Measurements from ENCODE around the gene RFC3. TPM values are rescaled to one million over a fixed set of nuclear protein-coding genes. Genes with fewer than 3 reads are reported as not detected.
A peak's percentile ranks its signal among the peaks of the same experiment; 100 is the strongest.

The RFC3 gene
- total RNA-seq, 4 donors from 2014 or later, result 3.0 to 7.6 (median 4.0) TPM

DNA sequence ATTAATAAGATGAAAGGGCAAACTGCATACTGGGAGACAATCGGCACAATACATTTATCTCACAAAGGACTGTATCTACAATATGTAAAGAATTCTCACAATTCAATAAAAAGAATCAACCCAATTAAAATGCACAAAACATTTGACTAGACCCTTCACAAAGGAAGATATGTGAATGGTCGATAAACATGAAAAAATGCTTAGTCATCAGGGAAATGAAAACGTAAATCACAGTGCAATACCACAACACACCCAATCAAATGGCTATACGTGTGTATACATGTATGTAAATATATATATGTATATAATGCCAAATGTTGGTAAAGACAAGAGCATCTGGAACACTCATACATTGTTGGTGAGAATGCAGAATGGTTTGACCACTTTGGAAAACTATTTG lies 21.9 kb upstream of the RFC3 start:
- Histone ChIP-seq H3K27ac (no peak overlapping the region), H3K36me3 (no peaks in the 10 kb centered on the region), H3K27me3 (no peaks in the 10 kb centered on the region), H3K9me3 (no peaks in the 10 kb centered on the region), H3K4me3 (no peak overlapping the region), H3K4me1 (peaks cover 0 to 37% (median 7%) of the 10 kb centered on the region in 3 donors)
- 85 to 87% methylated on average over 3 to 4 of the region's 4 CpGs for WGBS, 2 donors (ENCODE audit: low coverage in 1 of 2)
- TF ChIP-seq, protein P1, sequence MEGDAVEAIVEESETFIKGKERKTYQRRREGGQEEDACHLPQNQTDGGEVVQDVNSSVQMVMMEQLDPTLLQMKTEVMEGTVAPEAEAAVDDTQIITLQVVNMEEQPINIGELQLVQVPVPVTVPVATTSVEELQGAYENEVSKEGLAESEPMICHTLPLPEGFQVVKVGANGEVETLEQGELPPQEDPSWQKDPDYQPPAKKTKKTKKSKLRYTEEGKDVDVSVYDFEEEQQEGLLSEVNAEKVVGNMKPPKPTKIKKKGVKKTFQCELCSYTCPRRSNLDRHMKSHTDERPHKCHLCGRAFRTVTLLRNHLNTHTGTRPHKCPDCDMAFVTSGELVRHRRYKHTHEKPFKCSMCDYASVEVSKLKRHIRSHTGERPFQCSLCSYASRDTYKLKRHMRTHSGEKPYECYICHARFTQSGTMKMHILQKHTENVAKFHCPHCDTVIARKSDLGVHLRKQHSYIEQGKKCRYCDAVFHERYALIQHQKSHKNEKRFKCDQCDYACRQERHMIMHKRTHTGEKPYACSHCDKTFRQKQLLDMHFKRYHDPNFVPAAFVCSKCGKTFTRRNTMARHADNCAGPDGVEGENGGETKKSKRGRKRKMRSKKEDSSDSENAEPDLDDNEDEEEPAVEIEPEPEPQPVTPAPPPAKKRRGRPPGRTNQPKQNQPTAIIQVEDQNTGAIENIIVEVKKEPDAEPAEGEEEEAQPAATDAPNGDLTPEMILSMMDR (IDR thresholded peaks at IDR 0.05), result no peak
- no peak for TF ChIP-seq POLR2A (IDR thresholded peaks at IDR 0.05)
- no peak for TF ChIP-seq POLR2AphosphoS5 (IDR thresholded peaks at IDR 0.05)
- TF ChIP-seq EP300 (IDR thresholded peaks at IDR 0.05), result no peak
- ATAC-seq, result no peak

- H3K36me3 ChIP-seq, result no peaks in the 10 kb centered on the region
- peak; percentile 71 for ATAC-seq
- TF ChIP-seq POLR2A (IDR thresholded peaks at IDR 0.05) (no peak), POLR2AphosphoS5 (IDR thresholded peaks at IDR 0.05) (peak; percentile 53)
- peak overlapping the region; percentile 41 to 70 for H3K4me3 ChIP-seq
- no peaks in the 10 kb centered on the region for H3K27me3 ChIP-seq
- H3K27ac ChIP-seq, result peak overlapping the region; percentile 71 to 85 (median 82)
- no peaks in the 10 kb centered on the region for H3K9me3 ChIP-seq
- WGBS, 2 donors (ENCODE audit: low coverage in 1 of 2), result 5 to 22% methylated on average over 5 to 7 of the region's 7 CpGs
- H3K4me1 ChIP-seq, result peaks cover 0 to 37% (median 7%) of the 10 kb centered on the region in 3 donors
Measured at GRCh38 chr13:33797622-33798021, 20.3 kb upstream of the RFC3 start.

GRCh38 chr13:33798023-33798422 lies 19.9 kb upstream of the RFC3 start:
- 25 to 68% methylated on average over 1 to 3 of the region's 3 CpGs for WGBS, 2 donors (ENCODE audit: low coverage in 1 of 2)
- no peaks in the 10 kb centered on the region for H3K27me3 ChIP-seq
- H3K9me3 ChIP-seq, result no peaks in the 10 kb centered on the region
- H3K27ac ChIP-seq, result peak overlapping the region; percentile 71 to 85 (median 82)
- H3K36me3 ChIP-seq, result no peaks in the 10 kb centered on the region
- H3K4me3 ChIP-seq, result peak overlapping the region; percentile 41 to 70
- ATAC-seq, result no peak
- TF ChIP-seq EP300 (IDR thresholded peaks at IDR 0.05), result no peak
- peaks cover 0 to 37% (median 7%) of the 10 kb centered on the region in 3 donors for H3K4me1 ChIP-seq

DNA sequence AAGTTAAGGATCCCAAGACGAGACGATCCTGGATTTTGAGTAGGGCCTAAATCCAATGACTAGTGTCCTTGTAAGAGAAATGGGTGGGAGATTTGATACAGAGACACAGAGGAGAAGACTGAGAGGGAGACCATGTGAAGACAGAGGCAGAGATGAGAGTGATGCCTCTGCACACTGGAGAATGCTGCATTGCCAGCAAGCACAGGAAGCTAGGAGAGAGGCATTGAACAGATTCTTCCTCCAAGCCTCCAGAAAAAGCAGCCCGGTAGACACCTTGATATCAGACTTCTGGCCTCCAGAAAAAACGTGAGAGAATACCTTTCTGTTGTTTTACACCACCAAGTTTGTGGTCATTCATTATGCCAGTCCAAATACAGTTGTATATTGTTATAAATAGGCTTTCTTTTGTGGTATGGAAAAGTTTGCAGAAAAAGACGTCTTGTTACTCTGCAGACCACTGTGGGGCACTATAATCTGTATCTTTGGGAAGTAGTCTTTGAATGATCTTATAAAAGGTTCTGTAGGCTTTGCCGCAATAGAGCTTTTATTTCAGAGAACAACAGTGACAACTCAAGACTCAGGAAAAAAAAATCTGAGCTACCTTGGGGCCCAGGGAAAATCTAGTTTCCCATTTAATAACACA lies 17.9 kb upstream of the RFC3 start:
- Histone ChIP-seq H3K4me3 (no peak overlapping the region), H3K27me3 (no peaks in the 10 kb centered on the region), H3K9me3 (no peaks in the 10 kb centered on the region), H3K4me1 (peaks cover 0 to 37% (median 7%) of the 10 kb centered on the region in 3 donors), H3K27ac (peak overlapping the region in 1 of 4 donors; percentile 5), H3K36me3 (no peaks in the 10 kb centered on the region)
- no peak for TF ChIP-seq POLR2AphosphoS5 (IDR thresholded peaks at IDR 0.05)
- TF ChIP-seq, protein P1 (IDR thresholded peaks at IDR 0.05), result peak in 3 of 4 experiments; percentile 23 to 49 (median 46)
- 5 to 39% methylated on average over 4 to 6 of the region's 6 CpGs for WGBS, 2 donors (ENCODE audit: low coverage in 1 of 2)
- no peak for ATAC-seq

DNA sequence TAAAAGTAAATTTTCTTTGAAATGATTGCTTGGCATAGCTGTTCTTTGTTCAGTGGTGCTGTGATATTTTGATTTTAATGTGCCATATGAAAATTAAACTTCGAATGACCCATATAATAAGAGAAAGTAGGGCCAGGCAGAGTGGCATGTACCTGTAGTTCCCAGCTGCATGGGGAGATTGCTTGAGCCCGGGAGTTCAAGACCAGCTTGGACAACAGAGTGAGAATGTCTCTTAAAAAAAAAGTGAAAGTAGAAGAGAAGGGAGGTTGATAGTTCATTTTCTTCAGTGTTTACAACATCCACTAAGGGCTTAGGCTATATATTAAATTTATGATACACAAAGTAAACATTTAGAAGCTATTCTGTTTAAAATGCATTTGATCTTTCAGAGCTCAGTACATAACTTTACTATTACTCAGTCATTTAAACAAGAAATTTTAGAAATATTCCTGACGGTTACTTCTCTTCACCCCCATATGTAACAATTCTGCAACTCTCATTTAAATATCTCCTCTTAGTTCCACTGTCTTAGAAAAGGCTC lies 17.2 kb upstream of the RFC3 start:
- ATAC-seq, result no peak
- Histone ChIP-seq H3K4me3 (no peak overlapping the region), H3K4me1 (peaks cover 0 to 37% (median 7%) of the 10 kb centered on the region in 3 donors), H3K9me3 (no peaks in the 10 kb centered on the region), H3K27me3 (no peaks in the 10 kb centered on the region), H3K27ac (peak overlapping the region in 1 of 4 donors; percentile 5), H3K36me3 (no peaks in the 10 kb centered on the region)
- no peak for TF ChIP-seq EP300 (IDR thresholded peaks at IDR 0.05)
- no peak for TF ChIP-seq POLR2AphosphoS5 (IDR thresholded peaks at IDR 0.05)
- TF ChIP-seq, protein P1 (IDR thresholded peaks at IDR 0.05), result no peak
- no peak for TF ChIP-seq POLR2A (IDR thresholded peaks at IDR 0.05)
- WGBS, 2 donors (ENCODE audit: low coverage in 1 of 2), result 20 to 30% methylated on average over 3 of the region's 3 CpGs
